Pancreas (tissue), 10 donors: Measurements from ENCODE around the gene APBB2. TPM values are rescaled to one million over a fixed set of nuclear protein-coding genes. Genes with fewer than 3 reads are reported as not detected.

Source experiments
- ATAC-seq, 4 donors: fragments of 200-7000 bp; cut with Tn5 transposase; one replicate each; pipeline versions ENCODE4 v1.8.0 to v1.9.1; 2020; ENCODE audit warnings: mild to moderate bottlenecking in 4 of 4, moderate library complexity in 4 of 4
- DNase-seq, 6 donors: peaks; one replicate each; pipeline ENCODE4 v3.0.0-alpha.2; 2020
- FAIRE-seq: peaks from 2 replicates; lab custom pipeline; 2012; peaks lifted over from hg19 to GRCh38; lab: Jason Lieb, UNC
- H3K27ac ChIP-seq, 4 donors: fragments of 200-600 bp; sonication (generic); 1 replicate in 3 of 4; 2 replicates in 1 of 4; pipeline versions ENCODE4 v1.5.0 to v1.8.0; 2020
- H3K27me3 ChIP-seq, 4 donors: fragments of 200-600 bp; one replicate each; pipeline ENCODE4 v1.8.0; 2021
- H3K36me3 ChIP-seq, 3 donors: fragments of 200-600 bp; sonication (generic) in 1 of 3; one replicate each; pipeline versions ENCODE4 v1.5.0 to v1.8.0; 2020 to 2021
- H3K4me1 ChIP-seq, 3 donors: fragments of 200-600 bp; one replicate each; pipeline ENCODE4 v1.8.0; 2021
- H3K4me3 ChIP-seq, 4 donors: fragments of 200-600 bp; sonication (generic) in 2 of 4; one replicate each; pipeline versions ENCODE4 v1.5.0 to v1.8.0; 2020 to 2021
- H3K9me3 ChIP-seq, 4 donors: fragments of 200-600 bp; one replicate each; pipeline ENCODE4 v1.8.0; 2021
- WGBS, 2 donors: extraction: QIAGEN DNeasy Blood & Tissue Kit; methylation state at CpG; one replicate each; pipeline ENCODE4 v1.1.7; 2013; 5-methylcytosine and 5-hydroxymethylcytosine counted together
- intact Hi-C, 3 donors: fragments of 100-400 bp; cut with DNase I; formaldehyde crosslinking; loops; one replicate each; pipeline versions ENCODE4 v1.11.1 to v1.14.2; 2022
- polyA plus RNA-seq, 2 donors: library from polyadenylated mRNA; stranded (reverse); fragments of 200-250 nt; gene quantifications; one replicate each; pipeline ENCODE4 v1.2.3, GENCODE V29; 2013
- total RNA-seq, 6 donors: library from RNA; stranded (reverse); fragmentation: NEBNext Ultra II Directional in 4 of 6; extraction: Animal tissue kit (Norgen Biotek cat#: 25700) in 4 of 6; gene quantifications; one replicate each; pipeline versions ENCODE4 v1.2.1 to v1.2.4, GENCODE V29; 2021 to 2023
- TF ChIP-seq, protein P1 (sequence below), 4 donors: fragments of 200-600 bp; sonication (generic) in 3 of 4; IDR thresholded peaks; one replicate each; pipeline versions ENCODE4 v1.5.0 to v1.8.0; 2021; ENCODE audit warnings: antibody characterized with exemption in 4 of 4
- donor health status: healthy with polysubstance abuse.
- donor health status: DM: no; HTN: no; CAD: no; lungs with moderate emphysema.
- donor health status: DM: no; HTN: no; CAD: no.
- donor health status: control.
- donor health status: control.
- donor health status: Bipolar disorder and iron deficiency.
- donor health status: DM: yes; HTN: yes; CAD: no.
- donor health status: DM: no; HTN: no; CAD: no.
- donor health status: DM: no; HTN: no; CAD: no.
- donor health status: DM: yes; HTN: yes; CAD: no.

The APBB2 gene
- total and polyA plus RNA-seq, 8 donors = 9.1 to 21.6 (median 11.5) TPM

DNA sequence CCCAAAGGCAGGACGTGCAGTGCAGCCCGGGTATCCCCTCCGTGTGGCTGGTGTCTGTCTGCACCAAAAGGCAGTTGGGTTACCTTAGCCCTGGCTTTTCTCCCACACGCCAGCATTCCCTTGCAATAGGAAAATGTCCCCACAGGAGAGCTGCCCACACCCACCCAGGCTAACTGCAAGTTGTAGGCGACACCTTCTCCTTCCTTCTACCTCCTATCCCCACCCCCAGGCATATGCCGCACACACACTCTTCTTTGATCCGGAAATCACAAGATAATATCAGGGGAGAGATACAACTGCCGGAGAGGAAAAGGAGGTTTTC, 444 bp upstream of the APBB2 start:
- Histone ChIP-seq H3K9me3 (no peaks in the 10 kb centered on the region), H3K27me3 (no peaks in the 10 kb centered on the region), H3K4me3 (peak overlapping the region in 2 of 4 donors; percentile 86 to 93), H3K4me1 (peaks cover 0 to 23% (median 7%) of the 10 kb centered on the region in 3 donors), H3K27ac (peak overlapping the region in 3 of 4 donors; percentile 37 to 88 (median 79)), H3K36me3 (no peaks in the 10 kb centered on the region)
- intact Hi-C loops = loop anchor here in 2 of 3 donors (5.0 to 10.0 kb wide), 3 partner anchors 237 to 290 kb away; no protein-coding TSS in a partner anchor
- 3 to 4% methylated on average over 8 of the region's 8 CpGs for WGBS, 2 donors
- ATAC-seq = peak; percentile 1 to 3 (median 2)
- no peak for FAIRE-seq
- no peak for DNase-seq
- TF ChIP-seq, protein P1, sequence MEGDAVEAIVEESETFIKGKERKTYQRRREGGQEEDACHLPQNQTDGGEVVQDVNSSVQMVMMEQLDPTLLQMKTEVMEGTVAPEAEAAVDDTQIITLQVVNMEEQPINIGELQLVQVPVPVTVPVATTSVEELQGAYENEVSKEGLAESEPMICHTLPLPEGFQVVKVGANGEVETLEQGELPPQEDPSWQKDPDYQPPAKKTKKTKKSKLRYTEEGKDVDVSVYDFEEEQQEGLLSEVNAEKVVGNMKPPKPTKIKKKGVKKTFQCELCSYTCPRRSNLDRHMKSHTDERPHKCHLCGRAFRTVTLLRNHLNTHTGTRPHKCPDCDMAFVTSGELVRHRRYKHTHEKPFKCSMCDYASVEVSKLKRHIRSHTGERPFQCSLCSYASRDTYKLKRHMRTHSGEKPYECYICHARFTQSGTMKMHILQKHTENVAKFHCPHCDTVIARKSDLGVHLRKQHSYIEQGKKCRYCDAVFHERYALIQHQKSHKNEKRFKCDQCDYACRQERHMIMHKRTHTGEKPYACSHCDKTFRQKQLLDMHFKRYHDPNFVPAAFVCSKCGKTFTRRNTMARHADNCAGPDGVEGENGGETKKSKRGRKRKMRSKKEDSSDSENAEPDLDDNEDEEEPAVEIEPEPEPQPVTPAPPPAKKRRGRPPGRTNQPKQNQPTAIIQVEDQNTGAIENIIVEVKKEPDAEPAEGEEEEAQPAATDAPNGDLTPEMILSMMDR (IDR thresholded peaks at IDR 0.05) = no peak

GRCh38 chr4:41213625-41214135, 662 bp downstream of the APBB2 start:
- ATAC-seq (peak; percentile 9 to 24 (median 18)), FAIRE-seq (no peak), DNase-seq (peak; percentile 27 to 82 (median 44))
- Histone ChIP-seq H3K9me3 (no peaks in the 10 kb centered on the region), H3K4me3 (peak overlapping the region; percentile 66 to 93 (median 89)), H3K27me3 (no peaks in the 10 kb centered on the region), H3K36me3 (no peaks in the 10 kb centered on the region), H3K4me1 (peaks cover 0 to 23% (median 7%) of the 10 kb centered on the region in 3 donors), H3K27ac (peak overlapping the region; percentile 59 to 88 (median 78))
- WGBS, 2 donors = 0 to 1% methylated on average over 35 of the region's 35 CpGs
- TF ChIP-seq, protein P1 (IDR thresholded peaks at IDR 0.05) = no peak
- intact Hi-C loops = loop anchor here in 2 of 3 donors (5.0 to 10.0 kb wide), 3 partner anchors 236 to 289 kb away; no protein-coding TSS in a partner anchor

- no peaks in the 10 kb centered on the region for H3K36me3 ChIP-seq
- no peaks in the 10 kb centered on the region for H3K27me3 ChIP-seq
- no peak overlapping the region for H3K27ac ChIP-seq
- intact Hi-C loops = loop anchor here in 2 of 3 donors (5.0 to 10.0 kb wide), 3 partner anchors 235 to 288 kb away; no protein-coding TSS in a partner anchor
- ATAC-seq (peak in 3 of 4 donors; percentile 27 to 36 (median 32)), FAIRE-seq (no peak), DNase-seq (peak in 3 of 6 donors; percentile 39 to 57 (median 48))
- WGBS, 2 donors = 2 to 3% methylated on average over 12 of the region's 12 CpGs
- TF ChIP-seq, protein P1 (IDR thresholded peaks at IDR 0.05) = peak in 3 of 4 donors; percentile 25 to 30 (median 25)
- H3K9me3 ChIP-seq = no peaks in the 10 kb centered on the region
- H3K4me1 ChIP-seq = peaks cover 0 to 23% (median 7%) of the 10 kb centered on the region in 3 donors
- H3K4me3 ChIP-seq = peak overlapping the region in 3 of 4 donors; percentile 86 to 93 (median 92)
Measured at GRCh38 chr4:41212616-41213203, 1.6 kb downstream of the APBB2 start.

DNA sequence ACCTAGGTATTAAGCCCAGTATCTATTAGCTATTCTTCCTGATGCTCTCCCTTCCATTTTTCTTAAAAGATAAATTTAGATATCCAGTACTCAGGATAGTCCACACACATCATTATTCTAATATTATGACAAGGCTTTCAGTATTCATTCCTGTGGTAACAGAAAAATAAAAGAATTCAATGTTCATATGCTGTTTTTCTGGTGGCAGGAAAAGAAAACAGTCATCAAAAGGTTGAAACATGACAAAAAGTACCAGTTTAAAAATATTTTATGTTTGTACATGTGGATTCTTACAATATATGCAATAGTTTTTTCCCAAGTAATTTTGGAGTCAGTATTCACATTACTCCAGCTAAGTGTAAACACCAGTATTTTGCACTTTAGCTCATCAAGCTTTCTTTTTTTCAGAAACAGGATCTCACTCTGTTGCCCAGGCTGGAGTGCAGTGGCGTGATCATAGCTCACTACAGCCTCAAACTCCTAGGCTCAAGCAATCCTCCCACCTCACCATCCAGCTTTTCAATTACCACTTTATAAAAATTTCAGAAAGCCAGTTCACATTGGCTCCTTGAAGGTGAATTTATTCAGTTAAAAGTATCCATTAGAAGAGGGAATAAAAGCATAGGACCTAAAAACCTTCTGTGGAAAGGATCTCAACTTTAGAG, 2.3 kb downstream of the APBB2 start:
- no peak for DNase-seq
- no peak overlapping the region for H3K27ac ChIP-seq
- TF ChIP-seq, protein P1 (IDR thresholded peaks at IDR 0.05) = no peak
- no peaks in the 10 kb centered on the region for H3K27me3 ChIP-seq
- H3K9me3 ChIP-seq = no peaks in the 10 kb centered on the region
- intact Hi-C loops = loop anchor here in 2 of 3 donors (5.0 to 10.0 kb wide), 3 partner anchors 235 to 287 kb away; no protein-coding TSS in a partner anchor
- no peaks in the 10 kb centered on the region for H3K36me3 ChIP-seq
- WGBS, 2 donors = 92 to 93% methylated on average over 1 of the region's 1 CpG
- no peak for FAIRE-seq
- peaks cover 0 to 23% (median 7%) of the 10 kb centered on the region in 3 donors for H3K4me1 ChIP-seq
- H3K4me3 ChIP-seq = peak overlapping the region in 2 of 4 donors; percentile 86 to 93
- ATAC-seq = no peak
